H1 (cell line): ENCODE measurements around the gene MRPL27. TPM values are rescaled to one million over a fixed set of nuclear protein-coding genes. Genes with fewer than 3 reads are reported as not detected.
"Not testable (repeated sequence)": the region's sequence is repeated elsewhere in the genome, so short reads cannot be mapped to it uniquely, and the experiment has no call there.

ENCODE experiments used
- CTCF ChIA-PET: fragments of 300-600 bp; sonication (Branson Sonifier 250); formaldehyde crosslinking; loops from one replicate; lab custom pipeline; 2021; ENCODE audit not compliant: partially characterized antibody; lab: Charles Lee
- POLR2A ChIA-PET: fragments of 300-600 bp; sonication (Branson Sonifier 250); formaldehyde crosslinking; loops from one replicate; lab custom pipeline; 2021; ENCODE audit warnings: inconsistent platforms; ENCODE audit not compliant: partially characterized antibody; lab: Charles Lee
- DNase-seq, 2 experiments: peaks; one replicate each; pipeline versions ENCODE4 v3.0.0 to v3.0.0-alpha.2; 2010 to 2022; ENCODE audit warnings: low spot score in 2 of 2, low read depth in 1 of 2, mixed read lengths in 1 of 2
- FAIRE-seq: peaks from 2 replicates; lab custom pipeline; 2011; peaks lifted over from hg19 to GRCh38; lab: Jason Lieb, UNC
- H2AFZ ChIP-seq: 2 replicates; pipeline ENCODE4 v1.8.1; 2012; ENCODE audit warnings: low read length, inconsistent platforms
- H2AK5ac ChIP-seq: 2 replicates; pipeline ENCODE4 v1.6.1; 2013; ENCODE audit warnings: low read depth, low read length
- H2BK120ac ChIP-seq: replicated peaks from 2 replicates; pipeline ENCODE3; 2013; ENCODE audit warnings: low read depth, low read length, inconsistent platforms
- H2BK12ac ChIP-seq: 2 replicates; pipeline ENCODE4 v1.6.1; 2013; ENCODE audit warnings: low read depth, low read length
- H2BK15ac ChIP-seq: 2 replicates; pipeline ENCODE4 v1.6.1; 2013; ENCODE audit warnings: low read length
- H2BK20ac ChIP-seq: 2 replicates; pipeline ENCODE4 v1.6.1; 2013; ENCODE audit warnings: low read length
- H2BK5ac ChIP-seq: 2 replicates; pipeline ENCODE4 v1.6.1; 2013; ENCODE audit warnings: low read depth, low read length
- H3K14ac ChIP-seq: 2 replicates; pipeline ENCODE4 v1.6.1; 2013; ENCODE audit warnings: inconsistent platforms; ENCODE audit not compliant: insufficient read length
- H3K18ac ChIP-seq: 2 replicates; pipeline ENCODE4 v1.6.1; 2013; ENCODE audit warnings: low read length; ENCODE audit errors: extremely low read depth
- H3K23ac ChIP-seq: 2 replicates; pipeline ENCODE4 v1.6.1; 2013; ENCODE audit warnings: inconsistent platforms; ENCODE audit not compliant: insufficient read length
- H3K23me2 ChIP-seq: 2 replicates; pipeline ENCODE4 v1.6.1; 2013; ENCODE audit warnings: low read depth, low read length
- H3K27ac ChIP-seq: 2 replicates; pipeline ENCODE4 v1.6.1; 2011; ENCODE audit warnings: low read depth, low read length, inconsistent platforms
- H3K27me3 ChIP-seq, 4 experiments: replicated peaks in 1 of 4; 1 replicate in 1 of 4; 2 replicates in 3 of 4; pipeline versions ENCODE4 v1.6.1 to v1.8.1; 2011 to 2013; ENCODE audit warnings: low read length in 3 of 4, mild to moderate bottlenecking in 3 of 4, inconsistent platforms in 2 of 4, mixed read lengths in 2 of 4, moderate library complexity in 1 of 4; ENCODE audit not compliant: control insufficient read depth in 3 of 4, insufficient read depth in 3 of 4; ENCODE audit errors: extremely low read depth in 1 of 4
- H3K36me3 ChIP-seq, 4 experiments: 2 replicates each; pipeline versions ENCODE4 v1.6.1 to v1.8.1; 2011 to 2013; ENCODE audit warnings: mild to moderate bottlenecking in 4 of 4, low read length in 3 of 4, moderate library complexity in 2 of 4, control low read depth in 1 of 4, inconsistent platforms in 1 of 4; ENCODE audit not compliant: insufficient read depth in 4 of 4, control insufficient read depth in 2 of 4
- H3K4ac ChIP-seq: replicated peaks from 2 replicates; pipeline ENCODE3; 2013; ENCODE audit warnings: low read length, low read depth, mixed read lengths, inconsistent platforms; ENCODE audit not compliant: insufficient read length
- H3K4me1 ChIP-seq, 4 experiments: replicated peaks in 1 of 4; 1 replicate in 1 of 4; 2 replicates in 3 of 4; pipeline versions ENCODE4 v1.6.1 to v1.8.1; 2011 to 2013; ENCODE audit warnings: low read length in 3 of 4, inconsistent platforms in 2 of 4, mixed read lengths in 1 of 4; ENCODE audit not compliant: insufficient read depth in 4 of 4, control insufficient read depth in 3 of 4
- H3K4me2 ChIP-seq, 2 experiments: 2 replicates each; pipeline versions ENCODE4 v1.6.1 to v1.8.1; 2011 to 2013; ENCODE audit warnings: low read depth in 2 of 2, low read length in 2 of 2, control low read depth in 1 of 2, inconsistent platforms in 1 of 2, mild to moderate bottlenecking in 1 of 2; ENCODE audit not compliant: insufficient read depth in 1 of 2
- H3K4me3 ChIP-seq, 4 experiments: fragments of 200-600, 300-600 bp in 1 of 4; sonication (generic), shearing (Covaris generic), sonication (Bioruptor Twin) in 1 of 4; 2 replicates each; pipeline versions ENCODE4 v1.5.1 to v1.8.1; 2011 to 2016; ENCODE audit warnings: low read length in 4 of 4, low read depth in 3 of 4, control low read depth in 2 of 4, inconsistent platforms in 2 of 4, mild to moderate bottlenecking in 2 of 4, mixed read lengths in 1 of 4, moderate library complexity in 1 of 4; ENCODE audit not compliant: insufficient read depth in 2 of 4; ENCODE audit errors: extremely low read depth in 1 of 4
- H3K56ac ChIP-seq: replicated peaks from 2 replicates; pipeline ENCODE3; 2013; ENCODE audit warnings: low read depth, mild to moderate bottlenecking, mixed read lengths, low read length, inconsistent platforms; ENCODE audit not compliant: insufficient read length
- H3K79me1 ChIP-seq: 2 replicates; pipeline ENCODE4 v1.6.1; 2013; ENCODE audit warnings: low read depth, low read length, control low read depth
- H3K79me2 ChIP-seq, 2 experiments: 2 replicates each; pipeline versions ENCODE4 v1.6.1 to v1.8.1; 2012 to 2013; ENCODE audit warnings: low read length in 2 of 2, mild to moderate bottlenecking in 2 of 2, inconsistent platforms in 1 of 2; ENCODE audit not compliant: insufficient read depth in 2 of 2, control insufficient read depth in 1 of 2
- H3K9ac ChIP-seq, 4 experiments: replicated peaks in 1 of 4; 1 replicate in 1 of 4; 2 replicates in 3 of 4; pipeline versions ENCODE4 v1.6.1 to v1.8.1; 2011 to 2013; ENCODE audit warnings: low read depth in 3 of 4, low read length in 3 of 4, control low read depth in 2 of 4, mild to moderate bottlenecking in 2 of 4, moderate library complexity in 2 of 4, inconsistent platforms in 1 of 4; ENCODE audit errors: extremely low read depth in 1 of 4
- H3K9me3 ChIP-seq, 2 experiments: 2 replicates each; pipeline versions ENCODE4 v1.6.1 to v1.8.1; 2012 to 2013; ENCODE audit warnings: mild to moderate bottlenecking in 2 of 2, moderate library complexity in 2 of 2, control low read depth in 1 of 2, inconsistent platforms in 1 of 2, low read depth in 1 of 2, low read length in 1 of 2, mixed read lengths in 1 of 2; ENCODE audit not compliant: insufficient read depth in 2 of 2
- H4K20me1 ChIP-seq, 2 experiments: replicated peaks in 1 of 2; 2 replicates each; pipeline versions ENCODE3 to v1.8.1; 2011 to 2013; ENCODE audit warnings: inconsistent platforms in 2 of 2, low read length in 2 of 2, mild to moderate bottlenecking in 1 of 2; ENCODE audit not compliant: insufficient read depth in 2 of 2, control insufficient read depth in 1 of 2
- H4K5ac ChIP-seq: 2 replicates; pipeline ENCODE4 v1.6.1; 2013; ENCODE audit warnings: low read length, low read depth, mixed read lengths, inconsistent platforms; ENCODE audit not compliant: insufficient read length
- H4K8ac ChIP-seq: 2 replicates; pipeline ENCODE4 v1.8.0; 2013; ENCODE audit warnings: mild to moderate bottlenecking, moderate library complexity, low read length, inconsistent platforms; ENCODE audit not compliant: insufficient read depth; ENCODE audit errors: extremely low read depth
- H4K91ac ChIP-seq: replicated peaks from 2 replicates; pipeline ENCODE3; 2013; ENCODE audit warnings: low read length, mixed read lengths, inconsistent platforms; ENCODE audit not compliant: insufficient read length
- WGBS, 2 experiments: shearing (Covaris generic) in 1 of 2; methylation state at CpG; one replicate each; pipeline versions ENCODE4 v1.1.6 to v1.1.7; 2013 to 2015; ENCODE audit warnings: low lambda C conversion rate in 2 of 2, mixed read lengths in 2 of 2, inconsistent platforms in 1 of 2, low coverage in 1 of 2, missing lambda C conversion rate in 1 of 2; ENCODE audit not compliant: insufficient replicate concordance in 2 of 2, insufficient coverage in 1 of 2, insufficient read length in 1 of 2; ENCODE audit errors: extremely low coverage in 1 of 2, missing lambda C conversion rate in 1 of 2; 5-methylcytosine and 5-hydroxymethylcytosine counted together
- polyA plus RNA-seq, 7 experiments: library from polyadenylated mRNA; depleted of rRNA in 3 of 7; stranded (reverse) in 5 of 7; unstranded in 2 of 7; fragments of >200 nt in 5 of 7; fragments of 200-250 nt in 2 of 7; gene quantifications; 1 replicate in 5 of 7; 2 replicates in 1 of 7; 4 replicates in 1 of 7; pipeline versions ENCODE4 v1.2.1 to v1.2.3, GENCODE V29; 2011 to 2013; ENCODE audit warnings: missing spikeins in 2 of 7, mixed read lengths in 2 of 7
- total RNA-seq: library from RNA; stranded (reverse); fragmentation: NEBNext Ultra II Directional; extraction: Animal tissue kit (Norgen Biotek cat#: 25700); gene quantifications from 2 replicates; pipeline ENCODE4 v1.2.1, GENCODE V29; 2021

The MRPL27 gene
- total and polyA plus RNA-seq, 2 of the 8 experiments (the other 6 are each of a cell fraction or from before 2014, with no cell fraction given) = 75.6 to 135 TPM

DNA sequence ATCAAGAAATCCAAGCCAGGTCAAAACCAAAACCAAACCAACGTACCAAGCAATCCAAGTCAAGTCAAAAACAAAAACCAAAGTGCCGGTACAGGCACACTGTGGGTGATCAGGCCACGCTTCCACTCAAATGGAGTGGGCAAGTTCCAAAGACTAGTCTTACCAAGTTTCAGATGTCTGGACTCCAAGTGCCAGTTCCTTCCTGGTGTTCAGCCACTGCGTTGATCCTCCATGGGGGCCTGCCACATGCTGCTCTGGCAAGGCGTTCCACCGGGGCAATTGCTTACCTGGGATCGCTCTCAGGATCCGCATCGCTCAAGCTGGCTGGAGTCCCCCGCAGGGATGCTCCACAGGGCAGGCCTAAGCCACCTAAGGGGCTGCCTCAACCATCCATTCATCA, 46.6 kb upstream of the MRPL27 start:
- DNase-seq, H3K23ac ChIP-seq, H3K4me1 ChIP-seq, H2BK5ac ChIP-seq, H3K27ac ChIP-seq, H3K9ac ChIP-seq, H3K23me2 ChIP-seq, H3K9me3 ChIP-seq, H3K4me2 ChIP-seq, H2BK12ac ChIP-seq, POLR2A ChIA-PET, H2BK15ac ChIP-seq, FAIRE-seq, H2AFZ ChIP-seq, H4K91ac ChIP-seq, H3K79me1 ChIP-seq, H3K4me3 ChIP-seq, H4K5ac ChIP-seq, H2BK120ac ChIP-seq, H2AK5ac ChIP-seq, H3K56ac ChIP-seq, H3K36me3 ChIP-seq, H3K27me3 ChIP-seq, H2BK20ac ChIP-seq, H3K4ac ChIP-seq, H3K14ac ChIP-seq, H3K18ac ChIP-seq, H3K79me2 ChIP-seq, H4K8ac ChIP-seq, H4K20me1 ChIP-seq: not testable (repeated sequence)
- 94% methylated on average over 10 of the region's 10 CpGs; no CpG with 5 or more reads in 1 of the 2 experiments for WGBS, 2 experiments
- CTCF ChIA-PET = interaction anchor here (1.1 kb wide), 1 partner anchor 22 kb away, joined by 3 read pairs; no protein-coding TSS in a partner anchor
